AG09309 (cell line): Measurements from ENCODE around the gene KATNB1.

Experiments
- DNase-seq: peaks from one replicate; pipeline ENCODE4 v3.0.0-alpha.2; 2010; ENCODE audit warnings: low read depth
- H3K4me3 ChIP-seq: 2 replicates; pipeline ENCODE4 v1.5.1; 2011; ENCODE audit warnings: mild to moderate bottlenecking, low read depth, low read length, moderate library complexity; ENCODE audit not compliant: control insufficient read depth
- TF ChIP-seq, protein P1 (sequence below): IDR thresholded peaks from 2 replicates; pipeline ENCODE4 v1.5.1; 2011; ENCODE audit warnings: mild to moderate bottlenecking, low read depth, low read length, inconsistent platforms; ENCODE audit not compliant: insufficient read depth, control insufficient read depth; ENCODE audit errors: missing control alignments

Gene KATNB1

GRCh38 chr16:57759131-57759530 is 23.6 kb downstream of the KATNB1 start:
- TF ChIP-seq, protein P1, sequence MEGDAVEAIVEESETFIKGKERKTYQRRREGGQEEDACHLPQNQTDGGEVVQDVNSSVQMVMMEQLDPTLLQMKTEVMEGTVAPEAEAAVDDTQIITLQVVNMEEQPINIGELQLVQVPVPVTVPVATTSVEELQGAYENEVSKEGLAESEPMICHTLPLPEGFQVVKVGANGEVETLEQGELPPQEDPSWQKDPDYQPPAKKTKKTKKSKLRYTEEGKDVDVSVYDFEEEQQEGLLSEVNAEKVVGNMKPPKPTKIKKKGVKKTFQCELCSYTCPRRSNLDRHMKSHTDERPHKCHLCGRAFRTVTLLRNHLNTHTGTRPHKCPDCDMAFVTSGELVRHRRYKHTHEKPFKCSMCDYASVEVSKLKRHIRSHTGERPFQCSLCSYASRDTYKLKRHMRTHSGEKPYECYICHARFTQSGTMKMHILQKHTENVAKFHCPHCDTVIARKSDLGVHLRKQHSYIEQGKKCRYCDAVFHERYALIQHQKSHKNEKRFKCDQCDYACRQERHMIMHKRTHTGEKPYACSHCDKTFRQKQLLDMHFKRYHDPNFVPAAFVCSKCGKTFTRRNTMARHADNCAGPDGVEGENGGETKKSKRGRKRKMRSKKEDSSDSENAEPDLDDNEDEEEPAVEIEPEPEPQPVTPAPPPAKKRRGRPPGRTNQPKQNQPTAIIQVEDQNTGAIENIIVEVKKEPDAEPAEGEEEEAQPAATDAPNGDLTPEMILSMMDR, result no peak
- DNase-seq, result no peak
- no peak overlapping the region for H3K4me3 ChIP-seq

DNA sequence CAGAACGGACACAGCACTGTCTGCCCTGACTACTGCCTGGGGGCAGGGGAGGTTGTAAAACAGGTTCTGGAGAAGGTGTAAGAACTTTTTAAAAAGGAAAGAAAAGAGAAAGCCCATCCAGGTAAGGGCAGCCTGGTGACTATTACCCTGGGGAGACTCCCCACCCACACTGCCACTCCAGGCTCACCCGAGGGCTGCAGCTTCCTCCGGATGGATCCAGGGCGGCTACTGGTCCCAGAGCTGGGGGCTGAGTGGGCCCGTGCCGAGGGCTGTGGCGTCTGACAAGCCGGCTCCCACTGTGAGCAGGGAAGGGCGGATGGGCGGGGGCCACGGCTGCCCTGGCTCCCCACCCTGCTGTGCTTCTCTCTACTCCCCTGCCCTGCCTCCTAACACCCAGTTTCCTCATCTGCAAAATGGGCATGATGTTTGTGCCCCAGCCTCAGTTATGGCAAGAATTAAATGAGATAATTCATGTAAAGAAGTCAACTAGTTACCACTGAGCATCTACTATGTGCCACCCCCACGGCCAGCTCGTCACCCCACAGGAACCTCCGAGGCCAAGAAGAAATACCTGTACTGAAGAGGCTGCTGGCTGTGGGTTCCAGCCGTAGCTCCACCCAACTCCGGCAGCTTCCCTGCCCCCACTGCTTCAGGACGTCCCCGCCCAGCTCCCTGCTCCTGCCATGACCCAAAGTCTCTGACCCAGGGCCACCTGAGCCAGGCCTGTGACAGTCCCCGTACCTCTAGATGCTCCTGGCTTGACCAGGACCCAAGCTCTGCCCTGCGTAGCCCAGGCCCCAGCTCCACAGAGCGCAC is 24.2 kb downstream of the KATNB1 start:
- H3K4me3 ChIP-seq, result no peak overlapping the region
- no peak for DNase-seq
- TF ChIP-seq, protein P1, result no peak

DNA sequence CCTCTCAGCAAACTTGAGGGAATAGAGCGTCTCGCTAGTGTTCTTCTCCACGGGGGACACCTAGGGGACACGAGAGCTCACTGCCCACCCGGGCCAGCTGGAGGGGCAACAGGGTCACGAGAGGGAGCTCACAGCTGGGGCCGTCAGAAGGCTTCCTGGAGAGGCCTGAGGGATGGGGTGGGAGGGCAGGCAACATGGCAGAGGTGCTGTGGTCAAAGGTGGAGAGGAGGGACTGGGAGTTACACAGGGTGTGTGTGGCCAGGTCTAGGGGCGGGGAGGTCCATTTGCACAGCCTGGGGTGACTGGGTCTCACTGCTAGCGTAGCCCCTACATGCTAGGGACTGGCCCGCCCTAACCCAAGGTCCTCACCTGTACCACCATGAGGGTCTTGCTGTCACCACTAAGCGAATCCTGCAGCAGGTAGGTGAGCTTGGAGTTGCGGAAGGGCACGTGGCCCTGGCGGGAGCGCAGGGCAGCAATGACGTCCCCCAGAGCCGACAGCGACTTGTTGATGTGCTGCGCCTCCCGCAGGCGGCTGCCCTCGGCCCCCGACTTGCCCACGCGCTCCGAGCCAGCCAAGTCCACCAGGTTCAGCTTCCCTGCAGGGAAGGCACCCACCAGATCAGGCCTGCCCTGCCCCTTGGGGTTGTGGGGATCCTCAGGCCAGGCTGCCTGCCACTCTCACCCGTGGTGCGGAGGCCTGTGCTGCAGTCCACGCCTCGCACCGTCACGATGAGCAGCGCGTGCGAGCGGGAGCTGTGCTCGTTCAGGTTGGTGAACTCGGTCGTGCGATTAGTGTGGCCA is 25.0 kb downstream of the KATNB1 start:
- H3K4me3 ChIP-seq, result no peak overlapping the region
- TF ChIP-seq, protein P1, result no peak
- no peak for DNase-seq

DNA sequence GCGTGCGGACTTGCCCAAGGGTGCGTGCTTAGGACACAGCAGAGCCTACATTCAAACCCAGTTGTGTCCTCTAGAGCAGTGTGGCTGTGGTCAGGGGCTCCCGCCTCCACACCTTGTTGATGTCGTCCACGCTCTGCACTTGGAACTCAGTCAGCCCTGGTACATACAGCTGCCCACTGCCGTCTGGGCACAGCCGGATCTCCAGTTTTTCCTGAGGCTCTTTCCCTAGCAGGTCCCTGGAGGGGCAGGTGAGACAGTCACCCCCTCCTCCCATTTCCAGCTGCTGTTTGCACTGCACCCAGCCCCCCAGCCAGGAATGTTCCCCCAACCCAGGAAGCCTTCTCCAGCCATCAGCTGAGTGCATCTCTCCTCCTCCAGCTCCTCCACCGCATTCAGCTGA is 25.7 kb downstream of the KATNB1 start:
- TF ChIP-seq, protein P1, result no peak
- H3K4me3 ChIP-seq, result no peak overlapping the region
- no peak for DNase-seq

DNA sequence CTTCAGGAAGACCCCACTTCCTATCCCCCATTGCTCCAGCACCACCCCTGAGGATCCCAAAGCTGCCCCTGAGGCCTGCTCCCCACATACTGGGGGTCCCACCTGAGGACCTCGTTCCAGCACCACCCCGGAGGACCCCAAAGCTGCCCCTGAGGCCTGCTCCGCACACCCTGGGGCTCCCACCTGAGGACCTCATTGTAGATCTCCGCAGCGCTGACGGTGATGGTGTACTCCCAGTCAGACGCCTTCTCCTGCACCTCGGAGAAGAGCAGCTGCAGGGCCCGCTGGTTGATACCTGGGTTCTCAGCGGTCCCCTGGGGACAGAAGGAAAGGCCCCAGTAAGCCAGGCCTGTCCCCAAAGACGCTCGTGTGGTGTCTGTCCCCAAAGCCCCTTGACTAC is 26.4 kb downstream of the KATNB1 start:
- TF ChIP-seq, protein P1, result no peak
- no peak overlapping the region for H3K4me3 ChIP-seq
- DNase-seq, result no peak

GRCh38 chr16:57762365-57763040 is 26.9 kb downstream of the KATNB1 start:
- TF ChIP-seq, protein P1, result no peak
- no peak for DNase-seq
- H3K4me3 ChIP-seq, result no peak overlapping the region
